Embryonic facial prominence (tissue), 1 donor: ENCODE results near the gene PLBD1.

Experiments
- DNase-seq: peaks from one replicate; pipeline ENCODE4 v3.0.0-alpha.2; 2016; ENCODE audit errors: extremely low spot score

The PLBD1 gene

GRCh38 chr12:14567351-14568162 is at the start of gene PLBD1:
PLBD1 (minus strand) TSS chr12:14567883; CDS start chr12:14567696, 187 bp downstream.
- no peak for DNase-seq

- DNase-seq, result no peak
Measured at GRCh38 chr12:14614704-14615121, 47.0 kb upstream of the PLBD1 start.

GRCh38 chr12:14613718-14614117 is 46.0 kb upstream of the PLBD1 start:
- DNase-seq, result no peak

GRCh38 chr12:14612898-14613445 is 45.3 kb upstream of the PLBD1 start:
- DNase-seq, result no peak

GRCh38 chr12:14612250-14612649 is 44.6 kb upstream of the PLBD1 start:
- DNase-seq, result no peak

GRCh38 chr12:14611640-14612203 is 44.0 kb upstream of the PLBD1 start:
- DNase-seq, result no peak

GRCh38 chr12:14607568-14607967 is 39.9 kb upstream of the PLBD1 start:
- no peak for DNase-seq

GRCh38 chr12:14605401-14605989 is 37.8 kb upstream of the PLBD1 start:
- DNase-seq, result no peak

GRCh38 chr12:14601692-14602478 is 34.2 kb upstream of the PLBD1 start:
- DNase-seq, result no peak

GRCh38 chr12:14597480-14597879 is 29.8 kb upstream of the PLBD1 start:
- no peak for DNase-seq

GRCh38 chr12:14591719-14592118 is 24.0 kb upstream of the PLBD1 start:
- no peak for DNase-seq

- DNase-seq, result no peak
Measured at GRCh38 chr12:14589169-14590004, 21.7 kb upstream of the PLBD1 start.

GRCh38 chr12:14588571-14588970 is 20.9 kb upstream of the PLBD1 start:
- no peak for DNase-seq

GRCh38 chr12:14578646-14579045 is 11.0 kb upstream of the PLBD1 start:
- no peak for DNase-seq

- DNase-seq, result no peak
Measured at GRCh38 chr12:14577344-14577743, 9.7 kb upstream of the PLBD1 start.

GRCh38 chr12:14576896-14577295 is 9.2 kb upstream of the PLBD1 start:
- no peak for DNase-seq

- DNase-seq, result no peak
Measured at GRCh38 chr12:14575585-14575984, 7.9 kb upstream of the PLBD1 start.

- DNase-seq, result no peak
Measured at GRCh38 chr12:14573118-14573517, 5.4 kb upstream of the PLBD1 start.

- no peak for DNase-seq
Measured at GRCh38 chr12:14572401-14572800, 4.7 kb upstream of the PLBD1 start.

GRCh38 chr12:14571779-14572178 is 4.1 kb upstream of the PLBD1 start:
- no peak for DNase-seq

GRCh38 chr12:14570231-14570630 is 2.5 kb upstream of the PLBD1 start:
- no peak for DNase-seq
